Endothelial cell (in vitro differentiated cells): Measurements from ENCODE around the gene NKRF. TPM values are rescaled to one million over a fixed set of nuclear protein-coding genes. Genes with fewer than 3 reads are reported as not detected.

Experiments
- microRNA-seq: library from miRNA; unstranded; fragments of <30 nt; microRNA quantifications from one replicate; pipeline ENCODE4, GENCODE V29; 2020; ENCODE audit not compliant: unreplicated experiment
- total RNA-seq: library from RNA; stranded (reverse); fragmentation: NEBNext Ultra II Directional; extraction: Animal tissue kit (Norgen Biotek cat#: 25700); gene quantifications from one replicate; pipeline ENCODE4 v1.2.1, GENCODE V29; 2021; ENCODE audit not compliant: unreplicated experiment

NKRF gene
- total RNA-seq, 1 donor from 2014 or later, result 8.4 TPM

Small RNAs within 50 kb of the gene (microRNA-seq; reads per million reads assigned to microRNA genes)
- 80.0 reads per million, percentile 80 among the genes with 10 or more reads in this experiment for gene MIR766

Other genes with a start within 250 kb of the NKRF start
- gene SLC25A43, start 207.1 kb downstream of the NKRF start, total RNA-seq, result 6.5 TPM
- gene SLC25A5, start 138.0 kb downstream of the NKRF start, total RNA-seq, result 305 TPM
- 24.2 TPM for gene STEEP1, start 41.0 kb downstream of the NKRF start, total RNA-seq
- gene UBE2A, start 31.9 kb downstream of the NKRF start, total RNA-seq, result 55.9 TPM
- 19.8 TPM for gene SEPTIN6, start 86.7 kb upstream of the NKRF start, total RNA-seq
- gene SOWAHD, start 152.2 kb upstream of the NKRF start, total RNA-seq, result not detected
- 1,381 TPM for gene RPL39, start 185.2 kb upstream of the NKRF start, total RNA-seq
- 11.8 TPM for gene UPF3B, start 246.5 kb upstream of the NKRF start, total RNA-seq